Gastroesophageal sphincter (tissue), 4 donors: ENCODE results near the gene MACF1. TPM values are rescaled to one million over a fixed set of nuclear protein-coding genes. Genes with fewer than 3 reads are reported as not detected.

ENCODE experiments used
- ATAC-seq: fragments of 150-250 bp; one replicate; pipeline ENCODE4 v1.9.1; 2016; ENCODE audit warnings: mild to moderate bottlenecking, moderate library complexity
- H3K27ac ChIP-seq, 4 donors: fragments of 200-600 bp; sonication (generic) in 3 of 4; 1 replicate in 3 of 4; 2 replicates in 1 of 4; pipeline ENCODE4 v1.5.1; 2016 to 2019
- H3K27me3 ChIP-seq: fragments of 200-600 bp; sonication (generic); one replicate; pipeline ENCODE4 v1.5.1; 2019
- H3K36me3 ChIP-seq, 2 donors: fragments of 200-600 bp; sonication (generic); one replicate each; pipeline ENCODE4 v1.5.1; 2019; ENCODE audit warnings: control low read depth in 1 of 2
- H3K4me1 ChIP-seq, 3 donors: fragments of 200-600 bp; sonication (generic); 1 replicate in 2 of 3; 2 replicates in 1 of 3; pipeline ENCODE4 v1.5.1; 2016 to 2019; ENCODE audit warnings: control low read depth in 2 of 3
- H3K4me3 ChIP-seq, 2 donors: fragments of 200-600 bp; sonication (generic); one replicate each; pipeline ENCODE4 v1.5.1; 2019; ENCODE audit warnings: mild to moderate bottlenecking in 1 of 2, moderate library complexity in 1 of 2
- H3K9me3 ChIP-seq, 3 donors: fragments of 200-600 bp; sonication (generic); one replicate each; pipeline ENCODE4 v1.5.1; 2017 to 2019; ENCODE audit warnings: control low read depth in 2 of 3
- EP300 ChIP-seq: sonication (generic); formaldehyde crosslinking; IDR thresholded peaks from one replicate; pipeline ENCODE4 v1.6.1; 2017; ENCODE audit warnings: antibody characterized with exemption, mild to moderate bottlenecking
- POLR2A ChIP-seq, 2 donors: fragments of 450-650 bp; IDR thresholded peaks; one replicate each; pipeline ENCODE4 v1.6.1; 2017; ENCODE audit warnings: antibody characterized with exemption in 2 of 2, mild to moderate bottlenecking in 2 of 2, moderate library complexity in 1 of 2
- POLR2AphosphoS5 ChIP-seq: sonication (generic); formaldehyde crosslinking; IDR thresholded peaks from one replicate; pipeline ENCODE4 v1.6.1; 2017; ENCODE audit warnings: antibody characterized with exemption
- WGBS, 2 donors: methylation state at CpG; one replicate each; pipeline ENCODE4 v1.1.5; 2018; ENCODE audit warnings: low coverage in 1 of 2; 5-methylcytosine and 5-hydroxymethylcytosine counted together
- total RNA-seq, 4 donors: library from RNA; depleted of rRNA; stranded (reverse); fragments of >200 nt; gene quantifications; one replicate each; pipeline ENCODE4 v1.1.0, GENCODE V29; 2016
- TF ChIP-seq, protein P1 (sequence below), 4 experiments: fragments of 200-600 bp in 2 of 4; fragments of 450-650 bp in 2 of 4; sonication (generic) in 1 of 4; IDR thresholded peaks; one replicate each; pipeline ENCODE4 v1.5.1; 2017 to 2019; ENCODE audit warnings: antibody characterized with exemption in 4 of 4, mild to moderate bottlenecking in 2 of 4, moderate library complexity in 2 of 4

Gene MACF1
- total RNA-seq, 4 donors from 2014 or later: 454 to 752 (median 541) TPM

DNA sequence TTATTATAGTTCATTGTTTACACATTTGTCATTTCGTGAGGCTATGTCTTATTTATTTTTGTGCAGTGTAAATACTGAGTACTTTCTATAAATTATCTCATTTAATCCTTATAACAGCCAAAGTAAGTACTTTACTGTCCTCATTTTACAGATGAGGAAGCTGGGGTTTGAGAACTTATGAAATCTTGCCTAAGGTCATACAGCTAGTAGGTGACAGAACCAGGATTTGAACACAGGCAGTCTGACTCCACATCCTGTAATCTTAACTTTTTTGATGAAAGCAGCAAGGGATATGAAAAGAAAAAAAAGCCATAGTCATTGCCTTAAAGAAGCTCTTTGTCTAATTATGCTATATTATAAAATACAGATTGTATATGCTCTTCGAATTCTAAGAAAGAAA is 179.8 kb downstream of the MACF1 start:
- no peaks in the 10 kb centered on the region for H3K27me3 ChIP-seq
- TF ChIP-seq, protein P1, sequence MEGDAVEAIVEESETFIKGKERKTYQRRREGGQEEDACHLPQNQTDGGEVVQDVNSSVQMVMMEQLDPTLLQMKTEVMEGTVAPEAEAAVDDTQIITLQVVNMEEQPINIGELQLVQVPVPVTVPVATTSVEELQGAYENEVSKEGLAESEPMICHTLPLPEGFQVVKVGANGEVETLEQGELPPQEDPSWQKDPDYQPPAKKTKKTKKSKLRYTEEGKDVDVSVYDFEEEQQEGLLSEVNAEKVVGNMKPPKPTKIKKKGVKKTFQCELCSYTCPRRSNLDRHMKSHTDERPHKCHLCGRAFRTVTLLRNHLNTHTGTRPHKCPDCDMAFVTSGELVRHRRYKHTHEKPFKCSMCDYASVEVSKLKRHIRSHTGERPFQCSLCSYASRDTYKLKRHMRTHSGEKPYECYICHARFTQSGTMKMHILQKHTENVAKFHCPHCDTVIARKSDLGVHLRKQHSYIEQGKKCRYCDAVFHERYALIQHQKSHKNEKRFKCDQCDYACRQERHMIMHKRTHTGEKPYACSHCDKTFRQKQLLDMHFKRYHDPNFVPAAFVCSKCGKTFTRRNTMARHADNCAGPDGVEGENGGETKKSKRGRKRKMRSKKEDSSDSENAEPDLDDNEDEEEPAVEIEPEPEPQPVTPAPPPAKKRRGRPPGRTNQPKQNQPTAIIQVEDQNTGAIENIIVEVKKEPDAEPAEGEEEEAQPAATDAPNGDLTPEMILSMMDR (IDR thresholded peaks at IDR 0.05): no peak
- H3K4me1 ChIP-seq: peaks cover 5 to 56% (median 7%) of the 10 kb centered on the region in 3 donors
- ATAC-seq: no peak
- H3K4me3 ChIP-seq: no peak overlapping the region
- H3K36me3 ChIP-seq: peaks cover 5 to 90% of the 10 kb centered on the region in 2 donors
- no peaks in the 10 kb centered on the region for H3K9me3 ChIP-seq
- whole genome bisulfite sequencing, 2 donors: 56 to 60% methylated on average over 2 of the region's 2 CpGs
- H3K27ac ChIP-seq: peak overlapping the region; percentile 74 to 84 (median 82)

DNA sequence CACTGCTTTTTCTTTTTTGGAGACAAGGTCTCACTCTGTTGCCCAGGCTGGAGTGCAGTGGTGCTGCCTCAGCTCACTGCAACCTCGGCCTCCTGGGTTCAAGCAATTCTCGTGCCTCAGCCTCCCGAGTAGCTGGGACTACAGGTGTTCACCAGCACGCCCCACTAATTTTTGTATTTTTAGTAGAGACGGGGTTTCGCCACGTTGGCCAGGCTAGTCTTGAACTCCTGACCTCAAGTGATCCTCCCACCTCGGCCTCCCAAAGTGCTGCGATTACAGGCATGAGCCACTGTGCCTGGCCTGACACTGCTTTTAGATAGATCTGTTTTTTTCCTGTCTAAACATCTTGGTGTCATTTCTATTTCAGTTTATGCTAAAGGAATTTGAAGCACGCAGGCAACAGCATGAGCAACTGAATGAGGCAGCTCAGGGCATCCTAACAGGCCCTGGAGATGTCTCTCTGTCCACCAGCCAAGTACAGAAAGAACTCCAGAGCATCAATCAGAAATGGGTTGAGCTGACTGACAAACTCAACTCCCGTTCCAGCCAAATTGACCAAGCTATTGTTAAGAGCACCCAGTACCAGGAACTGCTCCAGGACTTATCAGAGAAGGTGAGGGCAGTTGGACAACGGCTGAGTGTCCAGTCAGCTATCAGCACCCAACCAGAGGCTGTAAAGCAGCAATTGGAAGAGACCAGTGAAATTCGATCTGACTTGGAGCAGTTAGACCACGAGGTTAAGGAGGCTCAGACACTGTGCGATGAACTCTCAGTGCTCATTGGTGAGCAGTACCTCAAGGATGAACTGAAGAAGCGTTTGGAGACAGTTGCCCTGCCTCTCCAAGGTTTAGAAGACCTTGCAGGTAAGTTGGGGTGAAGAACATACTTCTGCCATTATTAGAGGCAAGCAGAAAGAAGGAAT is 180.8 kb downstream of the MACF1 start:
- no peak for TF ChIP-seq POLR2A (IDR thresholded peaks at IDR 0.05)
- TF ChIP-seq, protein P1 (IDR thresholded peaks at IDR 0.05): no peak
- TF ChIP-seq POLR2AphosphoS5: peak; percentile 36
- TF ChIP-seq EP300: no peak
- 45 to 48% methylated on average over 5 to 14 of the region's 16 CpGs for WGBS, 2 donors
- Histone ChIP-seq H3K4me3 (no peak overlapping the region), H3K36me3 (peaks cover 3 to 87% of the 10 kb centered on the region in 2 donors), H3K27ac (peak overlapping the region; percentile 74 to 84 (median 82)), H3K4me1 (peaks cover 5 to 66% (median 7%) of the 10 kb centered on the region in 3 donors), H3K9me3 (no peaks in the 10 kb centered on the region), H3K27me3 (no peaks in the 10 kb centered on the region)
- peak; percentile 59 for ATAC-seq

DNA sequence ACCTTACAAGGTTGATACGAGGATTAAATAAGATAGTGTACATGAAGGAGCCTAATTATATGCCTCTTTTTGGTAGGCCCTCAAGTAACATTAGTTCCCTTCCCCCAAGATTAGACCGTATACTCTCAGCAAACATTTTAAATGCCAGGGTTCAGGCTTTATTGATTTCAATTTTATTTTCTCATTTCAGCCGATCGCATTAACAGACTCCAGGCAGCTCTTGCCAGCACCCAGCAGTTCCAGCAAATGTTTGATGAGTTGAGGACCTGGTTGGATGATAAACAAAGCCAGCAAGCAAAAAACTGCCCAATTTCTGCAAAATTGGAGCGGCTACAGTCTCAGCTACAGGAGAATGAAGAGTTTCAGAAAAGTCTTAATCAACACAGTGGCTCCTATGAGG is 182.5 kb downstream of the MACF1 start:
- Histone ChIP-seq H3K4me3 (no peak overlapping the region), H3K27me3 (no peaks in the 10 kb centered on the region), H3K27ac (peak overlapping the region in 3 of 4 donors; percentile 63 to 84 (median 82)), H3K4me1 (peaks cover 13 to 75% (median 18%) of the 10 kb centered on the region in 3 donors), H3K36me3 (peaks cover 0 to 70% of the 10 kb centered on the region in 2 donors), H3K9me3 (no peaks in the 10 kb centered on the region)
- ATAC-seq: no peak
- no peak for TF ChIP-seq POLR2AphosphoS5
- TF ChIP-seq, protein P1 (IDR thresholded peaks at IDR 0.05): no peak
- WGBS, 2 donors: 78 to 80% methylated on average over 4 to 5 of the region's 5 CpGs

- 85% methylated on average over 4 of the region's 4 CpGs; no CpG with 5 or more reads in 1 of the 2 donors for WGBS, 2 donors
- Histone ChIP-seq H3K36me3 (peaks cover 0 to 66% of the 10 kb centered on the region in 2 donors), H3K4me3 (no peak overlapping the region), H3K27ac (peak overlapping the region in 3 of 4 donors; percentile 63 to 84 (median 82)), H3K9me3 (no peaks in the 10 kb centered on the region), H3K4me1 (peaks cover 18 to 77% (median 22%) of the 10 kb centered on the region in 3 donors), H3K27me3 (no peaks in the 10 kb centered on the region)
- TF ChIP-seq EP300 (no peak), POLR2AphosphoS5 (no peak), POLR2A (IDR thresholded peaks at IDR 0.05) (no peak)
- TF ChIP-seq, protein P1 (IDR thresholded peaks at IDR 0.05): no peak
- ATAC-seq: no peak
Observed at GRCh38 chr1:39387452-39387851, 183.0 kb downstream of the MACF1 start.
